ENCODE results near the gene IRF4.

The IRF4 gene

DNA sequence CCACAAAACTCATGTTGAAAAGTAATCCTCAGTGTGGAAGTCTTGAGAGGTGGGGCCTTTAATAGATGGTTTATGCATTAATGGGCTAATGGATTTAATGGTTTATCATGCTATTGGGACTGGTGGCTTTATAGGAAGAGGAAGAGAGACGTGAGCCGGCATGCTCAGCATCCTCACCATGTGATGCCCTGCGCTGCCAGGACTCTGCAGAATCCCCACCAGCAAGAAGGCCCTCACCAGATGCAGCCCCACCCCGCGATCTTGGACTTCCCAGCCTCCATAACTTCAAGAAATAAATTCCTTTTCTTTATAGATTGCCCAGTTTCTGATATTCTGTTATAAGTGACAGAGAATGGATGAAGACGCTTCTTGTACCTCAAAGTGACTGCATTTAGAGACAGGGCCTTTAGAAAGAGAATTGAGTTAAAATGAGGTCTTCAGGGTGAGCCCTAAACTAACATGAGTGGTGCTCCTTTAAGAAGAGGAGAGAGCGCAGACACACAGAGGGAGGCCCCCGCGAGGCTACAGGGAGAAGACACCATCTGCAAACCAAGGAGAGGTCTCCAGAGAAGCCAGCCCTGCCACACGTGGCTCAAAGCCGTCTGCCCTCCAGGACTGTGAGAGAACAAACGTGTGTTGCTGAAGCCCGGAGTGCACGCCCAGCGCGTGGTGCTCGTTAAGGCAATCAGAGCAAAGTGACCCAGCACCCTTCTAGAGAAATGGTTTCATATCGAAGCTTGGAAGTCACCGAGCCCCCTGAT lies 56.9 kb downstream of the IRF4 start:
- Histone ChIP-seq H3K4me1 (ENCODE audit: control insufficient read depth, insufficient read depth, low read length) (no peaks in the 10 kb centered on the region), H3K4me3 (ENCODE audit: low read length) (no peak overlapping the region), H3K27me3 (ENCODE audit: control insufficient read depth, insufficient read depth, low read length) (no peaks in the 10 kb centered on the region), H3K27ac (ENCODE audit: low read length) (no peak overlapping the region), H3K36me3 (ENCODE audit: control insufficient read depth, insufficient read depth, low read length) (no peaks in the 10 kb centered on the region; the same call in 1 of the 2 replicates), H3K9me3 (ENCODE audit: control insufficient read depth, insufficient read depth, low read length) (0 out of 2 replicates have a peak, but pooled peaks cover 1% of the 10 kb centered on the region)
- DNase-seq (ENCODE audit: low read depth, low spot score) = no peak
- no CpG with 5 or more reads among the region's 19 CpGs for WGBS (ENCODE audit: insufficient coverage, insufficient read length)

- Histone ChIP-seq H3K4me1 (ENCODE audit: control insufficient read depth, insufficient read depth, low read length) (no peaks in the 10 kb centered on the region), H3K27me3 (ENCODE audit: control insufficient read depth, insufficient read depth, low read length) (no peaks in the 10 kb centered on the region), H3K36me3 (ENCODE audit: control insufficient read depth, insufficient read depth, low read length) (no peaks in the 10 kb centered on the region; the same call in 1 of the 2 replicates), H3K9me3 (ENCODE audit: control insufficient read depth, insufficient read depth, low read length) (0 out of 2 replicates have a peak, but pooled peaks cover 1% of the 10 kb centered on the region), H3K27ac (ENCODE audit: low read length) (no peak overlapping the region), H3K4me3 (ENCODE audit: low read length) (no peak overlapping the region)
- DNase-seq (ENCODE audit: low read depth, low spot score) = no peak
- whole genome bisulfite sequencing (ENCODE audit: insufficient coverage, insufficient read length) = no CpG with 5 or more reads among the region's 12 CpGs
These were observed 57.5 kb downstream of the IRF4 start for GRCh38 chr6:449057-449430.

- Histone ChIP-seq H3K36me3 (ENCODE audit: control insufficient read depth, insufficient read depth, low read length) (no peaks in the 10 kb centered on the region; the same call in 1 of the 2 replicates), H3K9me3 (ENCODE audit: control insufficient read depth, insufficient read depth, low read length) (0 out of 2 replicates have a peak, but pooled peaks cover 1% of the 10 kb centered on the region), H3K4me3 (ENCODE audit: low read length) (no peak overlapping the region), H3K27ac (ENCODE audit: low read length) (no peak overlapping the region), H3K4me1 (ENCODE audit: control insufficient read depth, insufficient read depth, low read length) (no peaks in the 10 kb centered on the region), H3K27me3 (ENCODE audit: control insufficient read depth, insufficient read depth, low read length) (no peaks in the 10 kb centered on the region)
- DNase-seq (ENCODE audit: low read depth, low spot score) = no peak
- WGBS (ENCODE audit: insufficient coverage, insufficient read length) = no CpG with 5 or more reads among the region's 62 CpGs
These were observed 58.2 kb downstream of the IRF4 start for GRCh38 chr6:449486-450419.

GRCh38 chr6:451336-451735 lies 59.8 kb downstream of the IRF4 start:
- no peak overlapping the region for H3K4me3 ChIP-seq (ENCODE audit: low read length)
- no peak for DNase-seq (ENCODE audit: low read depth, low spot score)
- H3K27me3 ChIP-seq (ENCODE audit: control insufficient read depth, insufficient read depth, low read length) = no peaks in the 10 kb centered on the region
- no peaks in the 10 kb centered on the region; the same call in 1 of the 2 replicates for H3K36me3 ChIP-seq (ENCODE audit: control insufficient read depth, insufficient read depth, low read length)
- peaks cover 1% of the 10 kb centered on the region; the same call in 1 of the 2 replicates for H3K4me1 ChIP-seq (ENCODE audit: control insufficient read depth, insufficient read depth, low read length)
- 0 out of 2 replicates have a peak, but pooled peaks cover 1% of the 10 kb centered on the region for H3K9me3 ChIP-seq (ENCODE audit: control insufficient read depth, insufficient read depth, low read length)
- WGBS (ENCODE audit: insufficient coverage, insufficient read length) = no CpG with 5 or more reads among the region's 12 CpGs
- H3K27ac ChIP-seq (ENCODE audit: low read length) = no peak overlapping the region

- no peaks in the 10 kb centered on the region for H3K27me3 ChIP-seq (ENCODE audit: control insufficient read depth, insufficient read depth, low read length)
- no peaks in the 10 kb centered on the region; the same call in 1 of the 2 replicates for H3K36me3 ChIP-seq (ENCODE audit: control insufficient read depth, insufficient read depth, low read length)
- peaks cover 2% of the 10 kb centered on the region; the same call in 1 of the 2 replicates for H3K4me1 ChIP-seq (ENCODE audit: control insufficient read depth, insufficient read depth, low read length)
- WGBS (ENCODE audit: insufficient coverage, insufficient read length) = no CpG with 5 or more reads among the region's 8 CpGs
- DNase-seq (ENCODE audit: low read depth, low spot score) = no peak
- H3K27ac ChIP-seq (ENCODE audit: low read length) = no peak overlapping the region
- 0 out of 2 replicates have a peak, but pooled peaks cover 1% of the 10 kb centered on the region for H3K9me3 ChIP-seq (ENCODE audit: control insufficient read depth, insufficient read depth, low read length)
- H3K4me3 ChIP-seq (ENCODE audit: low read length) = no peak overlapping the region
These were observed 60.3 kb downstream of the IRF4 start for GRCh38 chr6:451847-452246.

- DNase-seq (ENCODE audit: low read depth, low spot score) = no peak
- no CpG with 5 or more reads among the region's 9 CpGs for WGBS (ENCODE audit: insufficient coverage, insufficient read length)
- Histone ChIP-seq H3K27me3 (ENCODE audit: control insufficient read depth, insufficient read depth, low read length) (no peaks in the 10 kb centered on the region), H3K36me3 (ENCODE audit: control insufficient read depth, insufficient read depth, low read length) (no peaks in the 10 kb centered on the region; the same call in 1 of the 2 replicates), H3K4me1 (ENCODE audit: control insufficient read depth, insufficient read depth, low read length) (peaks cover 2% of the 10 kb centered on the region; the same call in 1 of the 2 replicates), H3K27ac (ENCODE audit: low read length) (no peak overlapping the region), H3K9me3 (ENCODE audit: control insufficient read depth, insufficient read depth, low read length) (0 out of 2 replicates have a peak, but pooled peaks cover 1% of the 10 kb centered on the region), H3K4me3 (ENCODE audit: low read length) (no peak overlapping the region)
These were observed 60.9 kb downstream of the IRF4 start for GRCh38 chr6:452301-453067.

- Histone ChIP-seq H3K27ac (ENCODE audit: low read length) (no peak overlapping the region), H3K4me3 (ENCODE audit: low read length) (no peak overlapping the region), H3K4me1 (ENCODE audit: control insufficient read depth, insufficient read depth, low read length) (peaks cover 2% of the 10 kb centered on the region; the same call in 1 of the 2 replicates), H3K36me3 (ENCODE audit: control insufficient read depth, insufficient read depth, low read length) (no peaks in the 10 kb centered on the region; the same call in 1 of the 2 replicates), H3K9me3 (ENCODE audit: control insufficient read depth, insufficient read depth, low read length) (0 out of 2 replicates have a peak, but pooled peaks cover 1% of the 10 kb centered on the region), H3K27me3 (ENCODE audit: control insufficient read depth, insufficient read depth, low read length) (no peaks in the 10 kb centered on the region)
- WGBS (ENCODE audit: insufficient coverage, insufficient read length) = no CpG with 5 or more reads among the region's 13 CpGs
- no peak for DNase-seq (ENCODE audit: low read depth, low spot score)
These were observed 61.6 kb downstream of the IRF4 start for GRCh38 chr6:453152-453551.

DNA sequence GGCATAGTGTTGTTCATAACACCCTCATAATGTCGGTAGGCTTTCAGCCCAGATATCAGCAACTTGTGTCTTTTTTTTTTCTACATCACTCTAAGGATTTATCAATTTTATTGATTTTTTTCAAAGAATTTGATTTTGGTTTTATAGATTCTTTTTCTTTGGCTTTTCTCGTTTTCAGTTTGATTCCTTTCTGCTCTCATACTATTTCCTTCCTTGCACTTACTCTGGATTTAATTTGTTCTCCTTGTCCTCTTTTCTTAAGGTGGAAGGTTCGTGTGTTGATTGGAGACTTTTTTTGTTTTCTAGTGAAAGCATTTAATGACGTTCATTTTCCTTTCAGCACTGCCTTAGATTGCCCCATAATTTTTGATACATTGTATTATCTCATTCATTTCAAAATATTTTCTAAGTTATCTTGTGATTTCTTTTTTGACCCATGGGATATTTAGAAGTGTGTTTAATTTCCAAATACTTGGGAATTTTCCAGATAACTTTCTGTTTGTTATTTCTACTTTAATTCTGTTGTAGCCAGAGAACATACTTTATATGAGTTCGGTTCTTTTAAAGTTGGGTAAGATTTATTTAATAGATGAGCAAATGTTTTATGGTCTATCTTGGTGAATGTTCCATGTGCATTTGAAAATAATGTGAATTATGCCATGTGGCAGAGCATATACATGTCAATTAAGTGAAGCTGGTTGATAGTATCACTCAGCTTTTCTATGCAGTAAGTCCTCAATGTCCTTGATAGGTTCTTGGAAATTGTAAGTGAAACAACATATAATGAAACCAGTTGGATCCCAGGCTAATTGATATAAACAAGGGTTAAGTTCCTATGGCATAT lies 62.8 kb downstream of the IRF4 start:
- no peak for DNase-seq (ENCODE audit: low read depth, low spot score)
- WGBS (ENCODE audit: insufficient coverage, insufficient read length) = no CpG with 5 or more reads among the region's 5 CpGs
- Histone ChIP-seq H3K4me3 (ENCODE audit: low read length) (no peak overlapping the region), H3K9me3 (ENCODE audit: control insufficient read depth, insufficient read depth, low read length) (no peaks in the 10 kb centered on the region), H3K36me3 (ENCODE audit: control insufficient read depth, insufficient read depth, low read length) (no peaks in the 10 kb centered on the region; the same call in 1 of the 2 replicates), H3K4me1 (ENCODE audit: control insufficient read depth, insufficient read depth, low read length) (peaks cover 2% of the 10 kb centered on the region; the same call in 1 of the 2 replicates), H3K27me3 (ENCODE audit: control insufficient read depth, insufficient read depth, low read length) (no peaks in the 10 kb centered on the region), H3K27ac (ENCODE audit: low read length) (no peak overlapping the region)

GRCh38 chr6:455006-455585 lies 63.5 kb downstream of the IRF4 start:
- DNase-seq (ENCODE audit: low read depth, low spot score) = no peak
- Histone ChIP-seq H3K9me3 (ENCODE audit: control insufficient read depth, insufficient read depth, low read length) (no peaks in the 10 kb centered on the region), H3K36me3 (ENCODE audit: control insufficient read depth, insufficient read depth, low read length) (no peaks in the 10 kb centered on the region), H3K27me3 (ENCODE audit: control insufficient read depth, insufficient read depth, low read length) (no peaks in the 10 kb centered on the region), H3K4me1 (ENCODE audit: control insufficient read depth, insufficient read depth, low read length) (peaks cover 2% of the 10 kb centered on the region; the same call in 1 of the 2 replicates), H3K27ac (ENCODE audit: low read length) (no peak overlapping the region), H3K4me3 (ENCODE audit: low read length) (no peak overlapping the region)
- WGBS (ENCODE audit: insufficient coverage, insufficient read length) = no CpG with 5 or more reads among the region's 11 CpGs
